Naive thymus-derived CD8-positive, alpha-beta T cell (primary cell): Measurements from ENCODE around the gene IMP4. TPM values are rescaled to one million over a fixed set of nuclear protein-coding genes. Genes with fewer than 3 reads are reported as not detected.
A peak's percentile ranks its signal among the peaks of the same experiment; 100 is the strongest.

Source experiments
- ATAC-seq, 2 donors: fragments of 150-1000 bp; cut with Tn5 transposase in 1 of 2; sonication (Bioruptor Pico), chemical (Tn5 transposase) in 1 of 2; 1 replicate in 1 of 2; 2 replicates in 1 of 2; pipeline ENCODE4 v1.10.0; 2021; ENCODE audit warnings: mild to moderate bottlenecking in 2 of 2, moderate library complexity in 2 of 2
- POLR2A ChIA-PET: fragments of 350-600 bp; sonication (Branson Sonifier 250); formaldehyde crosslinking; loops from one replicate; lab custom pipeline; 2021; ENCODE audit warnings: antibody characterized with exemption; lab: Charles Lee
- DNase-seq, 10 donors: peaks; one replicate each; pipeline versions ENCODE4 v3.0.0 to v3.0.0-alpha.2; 2020 to 2022
- H3K27ac Mint-ChIP-seq, 10 donors: one replicate each; pipeline ENCODE4 v1.8.0; 2020 to 2022; ENCODE audit warnings: mild to moderate bottlenecking in 10 of 10, mixed read lengths in 10 of 10, moderate library complexity in 4 of 10, inconsistent platforms in 1 of 10
- H3K27me3 Mint-ChIP-seq, 5 donors: one replicate each; pipeline ENCODE4 v1.8.0; 2021 to 2022; ENCODE audit warnings: mixed read lengths in 5 of 5
- H3K36me3 Mint-ChIP-seq, 3 donors: one replicate each; pipeline ENCODE4 v1.8.0; 2020 to 2022; ENCODE audit warnings: mixed read lengths in 3 of 3, mild to moderate bottlenecking in 2 of 3, inconsistent platforms in 1 of 3
- H3K4me1 Mint-ChIP-seq, 4 donors: one replicate each; pipeline ENCODE4 v1.8.0; 2021 to 2022; ENCODE audit warnings: mixed read lengths in 4 of 4
- H3K4me3 Mint-ChIP-seq, 10 donors: one replicate each; pipeline ENCODE4 v1.8.0; 2020 to 2022; ENCODE audit warnings: mild to moderate bottlenecking in 10 of 10, mixed read lengths in 10 of 10, moderate library complexity in 6 of 10, inconsistent platforms in 1 of 10
- H3K9me3 Mint-ChIP-seq, 9 donors: one replicate each; pipeline ENCODE4 v1.8.0; 2020 to 2022; ENCODE audit warnings: mixed read lengths in 9 of 9, mild to moderate bottlenecking in 3 of 9, inconsistent platforms in 1 of 9, moderate library complexity in 1 of 9
- polyA plus RNA-seq, 3 donors: library from polyadenylated mRNA; unstranded; fragments of 300-500 nt; fragmentation: Illumina TruSeq; gene quantifications; one replicate each; pipeline ENCODE4 v1.2.3, GENCODE V29; 2021
- total RNA-seq, 8 experiments: library from RNA in 2 of 8; stranded (reverse) in 2 of 8; gene quantifications; one replicate each; pipeline ENCODE4 v1.2.3 and lab custom pipeline; 2021 to 2026

IMP4 gene
- total and polyA plus RNA-seq, 5 experiments from 2014 or later: 58.4 to 99.6 (median 94.0) TPM

GRCh38 chr2:130351711-130352110 lies 9.0 kb downstream of the IMP4 start:
- DNase-seq (no peak), ATAC-seq (no peak)
- no peaks in the 10 kb centered on the region for H3K9me3 Mint-ChIP-seq
- H3K4me3 Mint-ChIP-seq: no peak overlapping the region
- peak overlapping the region in 2 of 10 donors; percentile 48 to 72 for H3K27ac Mint-ChIP-seq
- POLR2A ChIA-PET: interaction anchor here (5.6 kb wide), 1 partner anchor 9 kb away, joined by 54 read pairs; the partner anchor contains the start of gene IMP4
- H3K4me1 Mint-ChIP-seq: peaks cover 11 to 21% (median 15%) of the 10 kb centered on the region in 4 donors
- no peaks in the 10 kb centered on the region for H3K27me3 Mint-ChIP-seq
- peaks cover 0 to 23% (median 9%) of the 10 kb centered on the region in 3 donors for H3K36me3 Mint-ChIP-seq

- H3K27ac Mint-ChIP-seq: peak overlapping the region in 2 of 10 donors; percentile 11 to 48
- DNase-seq (no peak), ATAC-seq (no peak)
- no peaks in the 10 kb centered on the region for H3K9me3 Mint-ChIP-seq
- H3K4me3 Mint-ChIP-seq: no peak overlapping the region
- peaks cover 0 to 18% (median 4%) of the 10 kb centered on the region in 3 donors for H3K36me3 Mint-ChIP-seq
- POLR2A ChIA-PET: interaction anchor here (5.6 kb wide), 1 partner anchor 10 kb away, joined by 54 read pairs; the partner anchor contains the start of gene IMP4
- H3K27me3 Mint-ChIP-seq: no peaks in the 10 kb centered on the region
- peaks cover 11 to 23% (median 14%) of the 10 kb centered on the region in 4 donors for H3K4me1 Mint-ChIP-seq
Measured at GRCh38 chr2:130352237-130352636, 9.5 kb downstream of the IMP4 start.

GRCh38 chr2:130353291-130354138 lies 10.8 kb downstream of the IMP4 start:
- H3K36me3 Mint-ChIP-seq: peaks cover 0 to 5% (median 0%) of the 10 kb centered on the region in 3 donors
- peak overlapping the region in 3 of 10 donors; percentile 4 to 76 (median 50) for H3K27ac Mint-ChIP-seq
- H3K4me1 Mint-ChIP-seq: peaks cover 11 to 23% (median 13%) of the 10 kb centered on the region in 4 donors
- no peak for ATAC-seq
- no peaks in the 10 kb centered on the region for H3K9me3 Mint-ChIP-seq
- peak overlapping the region in 4 of 10 donors; percentile 26 to 88 (median 56) for H3K4me3 Mint-ChIP-seq
- POLR2A ChIA-PET: interaction anchor here (0.6 to 5.6 kb wide), 4 partner anchors 11 to 1139 kb away, joined by 3 to 54 read pairs (median 10); partner anchors contain the start of genes IMP4 and MZT2A
- DNase-seq: no peak
- no peaks in the 10 kb centered on the region for H3K27me3 Mint-ChIP-seq

GRCh38 chr2:130354139-130354428 lies 11.4 kb downstream of the IMP4 start:
- Mint-ChIP-seq H3K4me3 (peak overlapping the region in 9 of 10 donors; percentile 26 to 88 (median 82)), H3K9me3 (no peaks in the 10 kb centered on the region), H3K27me3 (no peaks in the 10 kb centered on the region), H3K36me3 (peaks cover 0 to 3% (median 0%) of the 10 kb centered on the region in 3 donors), H3K4me1 (peaks cover 11 to 23% (median 13%) of the 10 kb centered on the region in 4 donors), H3K27ac (peak overlapping the region in 3 of 10 donors; percentile 4 to 76 (median 44))
- DNase-seq (no peak), ATAC-seq (no peak)
- POLR2A ChIA-PET: interaction anchor here (0.9 to 5.6 kb wide), 4 partner anchors 11 to 1138 kb away, joined by 3 to 54 read pairs (median 8); partner anchors contain the start of genes IMP4 and MZT2A

GRCh38 chr2:130355172-130355577 lies 12.5 kb downstream of the IMP4 start:
- peak overlapping the region in 7 of 10 donors; percentile 35 to 86 (median 66) for H3K27ac Mint-ChIP-seq
- POLR2A ChIA-PET: interaction anchor here (0.5 to 5.6 kb wide), 5 partner anchors 13 to 1137 kb away, joined by 3 to 54 read pairs (median 8); partner anchors contain the start of genes IMP4 and MZT2A
- DNase-seq (no peak), ATAC-seq (no peak)
- peak overlapping the region; percentile 73 to 88 (median 82) for H3K4me3 Mint-ChIP-seq
- peaks cover 11 to 23% (median 13%) of the 10 kb centered on the region in 4 donors for H3K4me1 Mint-ChIP-seq
- no peaks in the 10 kb centered on the region for H3K9me3 Mint-ChIP-seq
- H3K36me3 Mint-ChIP-seq: no peaks in the 10 kb centered on the region
- no peaks in the 10 kb centered on the region for H3K27me3 Mint-ChIP-seq

GRCh38 chr2:130355578-130356431 lies 13.1 kb downstream of the IMP4 start, which contains the start of gene PTPN18:
Gene PTPN18 (plus strand): TSS chr2:130356056. CDS start chr2:130356108, 52 bp downstream.
- ATAC-seq (peak; percentile 86 to 91), DNase-seq (peak in 9 of 10 donors; percentile 23 to 58 (median 50))
- Mint-ChIP-seq H3K36me3 (no peaks in the 10 kb centered on the region), H3K4me3 (peak within 1 kb of the TSS; percentile 73 to 88 (median 83)), H3K27ac (peak within 1 kb of the TSS in 9 of 10 donors; percentile 28 to 86 (median 71)), H3K27me3 (no peaks in the 10 kb centered on the region), H3K9me3 (peaks cover 0 to 2% (median 0%) of the 10 kb centered on the region in 9 donors), H3K4me1 (peaks cover 11 to 23% (median 13%) of the 10 kb centered on the region in 4 donors)
- POLR2A ChIA-PET: interaction anchor here (2.0 to 5.6 kb wide), 2 partner anchors 13 to 17 kb away, joined by 8 to 54 read pairs; partner anchors contain the start of gene IMP4

GRCh38 chr2:130357864-130358263 lies 15.2 kb downstream of the IMP4 start:
- peaks cover 0 to 2% (median 0%) of the 10 kb centered on the region in 5 donors for H3K27me3 Mint-ChIP-seq
- no peak for ATAC-seq
- H3K4me1 Mint-ChIP-seq: peaks cover 11 to 14% (median 13%) of the 10 kb centered on the region in 4 donors
- H3K4me3 Mint-ChIP-seq: no peak overlapping the region
- H3K9me3 Mint-ChIP-seq: peaks cover 0 to 2% (median 0%) of the 10 kb centered on the region in 9 donors
- H3K36me3 Mint-ChIP-seq: no peaks in the 10 kb centered on the region
- no peak overlapping the region for H3K27ac Mint-ChIP-seq
- DNase-seq: no peak
- POLR2A ChIA-PET: no interaction called here

GRCh38 chr2:130358420-130359350 lies 16.0 kb downstream of the IMP4 start:
- POLR2A ChIA-PET: no interaction called here
- ATAC-seq: no peak
- H3K27me3 Mint-ChIP-seq: peaks cover 0 to 4% (median 2%) of the 10 kb centered on the region in 5 donors
- peaks cover 11 to 13% (median 13%) of the 10 kb centered on the region in 4 donors for H3K4me1 Mint-ChIP-seq
- H3K27ac Mint-ChIP-seq: no peak overlapping the region
- peaks cover 0 to 2% (median 0%) of the 10 kb centered on the region in 9 donors for H3K9me3 Mint-ChIP-seq
- H3K4me3 Mint-ChIP-seq: peak overlapping the region in 2 of 10 donors; percentile 4 to 6
- no peaks in the 10 kb centered on the region for H3K36me3 Mint-ChIP-seq
- DNase-seq: no peak

GRCh38 chr2:130359466-130359865 lies 16.8 kb downstream of the IMP4 start:
- Mint-ChIP-seq H3K9me3 (peaks cover 0 to 2% (median 0%) of the 10 kb centered on the region in 9 donors), H3K36me3 (peaks cover 0 to 2% (median 0%) of the 10 kb centered on the region in 3 donors), H3K27me3 (peaks cover 0 to 6% (median 2%) of the 10 kb centered on the region in 5 donors), H3K27ac (peak overlapping the region in 1 of 10 donors; percentile 10), H3K4me1 (peaks cover 8 to 12% (median 10%) of the 10 kb centered on the region in 4 donors), H3K4me3 (no peak overlapping the region)
- POLR2A ChIA-PET: no interaction called here
- no peak for DNase-seq
- ATAC-seq: no peak

GRCh38 chr2:130363479-130363878 lies 20.8 kb downstream of the IMP4 start:
- no peak overlapping the region for H3K27ac Mint-ChIP-seq
- no peak for ATAC-seq
- POLR2A ChIA-PET: interaction anchor here (0.7 kb wide), 1 partner anchor 14 kb away, joined by 3 read pairs; no protein-coding TSS in a partner anchor

GRCh38 chr2:130365075-130365474 lies 22.4 kb downstream of the IMP4 start:
- Mint-ChIP-seq H3K27ac (no peak overlapping the region), H3K27me3 (peaks cover 0 to 6% (median 2%) of the 10 kb centered on the region in 5 donors), H3K9me3 (peaks cover 0 to 2% (median 0%) of the 10 kb centered on the region in 9 donors), H3K36me3 (peaks cover 0 to 2% (median 0%) of the 10 kb centered on the region in 3 donors), H3K4me3 (no peak overlapping the region), H3K4me1 (peaks cover 3 to 8% (median 6%) of the 10 kb centered on the region in 4 donors)
- ATAC-seq (no peak), DNase-seq (no peak)
- POLR2A ChIA-PET: no interaction called here

More at GRCh38 chr2:130363479-130363878, 20.8 kb downstream of the IMP4 start:
- peaks cover 0 to 2% (median 0%) of the 10 kb centered on the region in 3 donors for H3K36me3 Mint-ChIP-seq
- no peak for DNase-seq
- no peaks in the 10 kb centered on the region for H3K4me1 Mint-ChIP-seq
- H3K27me3 Mint-ChIP-seq: peaks cover 0 to 6% (median 2%) of the 10 kb centered on the region in 5 donors
- H3K4me3 Mint-ChIP-seq: no peak overlapping the region
- peaks cover 0 to 2% (median 0%) of the 10 kb centered on the region in 9 donors for H3K9me3 Mint-ChIP-seq
